Posterior vena cava (tissue), 2 donors: ENCODE results near the gene KATNB1. TPM values are rescaled to one million over a fixed set of nuclear protein-coding genes. Genes with fewer than 3 reads are reported as not detected.

Source experiments
- microRNA-seq, 2 donors: library from miRNA; unstranded; fragments of <30 nt; microRNA quantifications; one replicate each; pipeline ENCODE4 v1.2.0, GENCODE V29; 2020 to 2021; ENCODE audit warnings: borderline microRNAs expressed in 2 of 2
- total RNA-seq, 2 donors: library from RNA; stranded (reverse); fragmentation: NEBNext Ultra II Directional; extraction: Animal tissue kit (Norgen Biotek cat#: 25700); gene quantifications; one replicate each; pipeline ENCODE4 v1.2.1, GENCODE V29; 2021
- donor health status: DM: yes; HTN: yes; CAD: no.
- donor health status: DM: yes; HTN: yes; CAD: no.

Gene KATNB1
- total RNA-seq, 2 donors from 2014 or later: 9.1 to 12.8 TPM

Small RNAs within 50 kb of the gene (microRNA-seq; reads per million reads assigned to microRNA genes)
- gene MIR6772: 0 to 0.32 reads per million in 2 donors

Other genes with a start within 250 kb of the KATNB1 start
- gene DOK4, start 249.3 kb upstream of the KATNB1 start, total RNA-seq: 10 to 100 TPM; 29.2 to 31.1 TPM
- gene CCDC102A, start 199.2 kb upstream of the KATNB1 start, total RNA-seq: 10 to 100 TPM; 16.9 to 18.3 TPM
- gene ADGRG5, start 193.1 kb upstream of the KATNB1 start, total RNA-seq: under 1 TPM; 0.05 to 0.32 TPM
- 10 to 100 TPM; 28.0 to 28.5 TPM for gene ADGRG1, start 107.1 kb upstream of the KATNB1 start, total RNA-seq
- 10 to 100 TPM in 1 of 2 donors, 1 to 10 TPM in 1; 6.8 to 10.4 TPM for gene ADGRG3, start 67.5 kb upstream of the KATNB1 start, total RNA-seq
- gene DRC7, start 41.0 kb upstream of the KATNB1 start, total RNA-seq: not detected
- gene KIFC3, start 66.7 kb downstream of the KATNB1 start, total RNA-seq: 10 to 100 TPM; 63.9 to 67.7 TPM
- not detected for gene CNGB1, start 235.4 kb downstream of the KATNB1 start, total RNA-seq